Neural cell (in vitro differentiated cells): ENCODE results near the gene ATP6V1B1.

ENCODE experiments used
- CTCF ChIP-seq: fragments of 450-650 bp; IDR thresholded peaks from 2 replicates; pipeline ENCODE4 v1.5.1; 2014; ENCODE audit warnings: antibody characterized with exemption, mild to moderate bottlenecking, moderate library complexity; ENCODE audit not compliant: poor library complexity, severe bottlenecking
- EP300 ChIP-seq: fragments of 450-650 bp; conservative IDR thresholded peaks from 2 replicates; pipeline ENCODE4 v1.6.1; 2014; ENCODE audit warnings: antibody characterized with exemption, mild to moderate bottlenecking, moderate library complexity; ENCODE audit not compliant: poor library complexity, severe bottlenecking
- EZH2 ChIP-seq: fragments of 200-600, 300-800 bp; shearing (Covaris generic), sonication (generic); IDR thresholded peaks from 2 replicates; pipeline ENCODE4 v1.6.1; 2014; ENCODE audit warnings: antibody characterized with exemption, low read length, borderline replicate concordance, mild to moderate bottlenecking; ENCODE audit not compliant: insufficient read depth, poor library complexity, severe bottlenecking
- POLR2AphosphoS5 ChIP-seq: IDR thresholded peaks from 2 replicates; pipeline ENCODE4 v1.6.1; 2012

GRCh38 chr2:70991142-70991541 lies 55.4 kb downstream of the ATP6V1B1 start:
- no peak for TF ChIP-seq EZH2
- TF ChIP-seq CTCF: no peak
- TF ChIP-seq POLR2AphosphoS5: no peak
- TF ChIP-seq EP300: no peak
